ENCODE measurements around the gene C1orf21.

DNA sequence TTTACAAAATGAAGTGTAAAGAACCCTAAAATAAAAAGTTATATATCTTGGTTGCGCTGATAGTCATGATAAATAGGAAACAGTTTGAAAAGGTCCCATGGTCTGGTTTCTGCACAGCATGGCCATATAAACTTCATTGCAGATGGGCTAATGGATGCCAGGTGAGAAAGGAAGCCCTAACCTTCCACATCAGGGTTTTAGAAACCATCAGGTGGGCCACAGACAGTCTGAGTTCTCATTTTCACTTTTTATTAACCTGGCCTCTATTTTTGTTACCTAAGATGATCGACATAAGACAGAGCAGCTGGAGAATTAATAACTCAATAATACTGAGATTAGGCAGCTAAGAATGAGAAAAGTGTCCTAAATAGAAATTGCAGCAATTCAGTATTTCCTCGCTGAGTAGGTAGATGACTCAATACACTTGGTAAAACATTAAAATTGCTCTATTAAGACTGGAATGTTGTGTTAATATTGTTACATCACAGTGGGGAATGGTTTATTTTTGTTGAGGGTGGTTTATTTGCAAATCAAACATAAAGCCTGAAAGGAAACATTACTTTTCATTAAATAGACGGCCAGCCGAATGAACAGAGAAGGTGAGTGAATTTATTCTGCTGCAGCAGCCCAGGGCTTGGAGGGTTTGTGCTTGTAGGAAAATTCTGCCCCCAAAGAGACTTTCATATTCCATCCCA is 21.1 kb downstream of the C1orf21 start:
- TF ChIP-seq EZH2phosphoT487 (IDR thresholded peaks at IDR 0.05; ENCODE audit: borderline replicate concordance) (no peak), CTCF (conservative IDR thresholded peaks at IDR 0.05; ENCODE audit: low read length) (no peak)
